T1000 (cell line): ENCODE measurements around the gene RNF146.
"Not testable (repeated sequence)": the region's sequence is repeated elsewhere in the genome, so short reads cannot be mapped to it uniquely, and the experiment has no call there.

Experiments
- DNase-seq: peaks from one replicate; lab custom pipeline; 2025; ENCODE audit warnings: mixed read lengths; lab: John Stamatoyannopoulos, UW

Gene RNF146

GRCh38 chr6:127266178-127266891 is at the start of gene RNF146:
Gene RNF146 (plus strand): TSS chr6:127266864. CDS start chr6:127280339, 13,475 bp downstream.
- DNase-seq, result peak; percentile 75

- DNase-seq, result no peak
Observed at GRCh38 chr6:127219869-127220268, 46.8 kb upstream of the RNF146 start.

GRCh38 chr6:127221201-127221600 is 45.5 kb upstream of the RNF146 start:
- no peak for DNase-seq

GRCh38 chr6:127222418-127222817 is 44.2 kb upstream of the RNF146 start:
- DNase-seq, result no peak

GRCh38 chr6:127225497-127225896 is 41.2 kb upstream of the RNF146 start:
- no peak for DNase-seq

- DNase-seq, result not testable (repeated sequence)
Observed at GRCh38 chr6:127233819-127234218, 32.8 kb upstream of the RNF146 start.

- DNase-seq, result no peak
Observed at GRCh38 chr6:127243501-127243900, 23.2 kb upstream of the RNF146 start.

GRCh38 chr6:127247114-127248096 is 19.3 kb upstream of the RNF146 start:
- no peak for DNase-seq

GRCh38 chr6:127249621-127250020 is 17.0 kb upstream of the RNF146 start:
- DNase-seq, result no peak

- DNase-seq, result no peak
Observed at GRCh38 chr6:127255286-127255685, 11.4 kb upstream of the RNF146 start.

GRCh38 chr6:127262896-127263295 is 3.8 kb upstream of the RNF146 start:
- DNase-seq, result no peak

GRCh38 chr6:127263481-127263880 is 3.2 kb upstream of the RNF146 start:
- no peak for DNase-seq

- peak; percentile 65 for DNase-seq
Observed at GRCh38 chr6:127266892-127267645, 405 bp downstream of the RNF146 start.

- DNase-seq, result no peak
Observed at GRCh38 chr6:127267646-127268625, 1.3 kb downstream of the RNF146 start.

GRCh38 chr6:127272576-127272975 is 5.9 kb downstream of the RNF146 start:
- no peak for DNase-seq

GRCh38 chr6:127273499-127273898 is 6.8 kb downstream of the RNF146 start:
- no peak for DNase-seq

- no peak for DNase-seq
Observed at GRCh38 chr6:127276331-127276730, 9.7 kb downstream of the RNF146 start.

GRCh38 chr6:127277878-127278843 is 11.5 kb downstream of the RNF146 start:
- DNase-seq, result no peak

GRCh38 chr6:127279815-127280214 is 13.2 kb downstream of the RNF146 start:
- DNase-seq, result no peak

GRCh38 chr6:127282184-127282583 is 15.5 kb downstream of the RNF146 start:
- no peak for DNase-seq
